D721Med (cell line): ENCODE data around the gene TTC9C.
"Not testable (repeated sequence)": the region's sequence is repeated elsewhere in the genome, so short reads cannot be mapped to it uniquely, and the experiment has no call there.

Experiments used
- DNase-seq: peaks from one replicate; pipeline ENCODE4 v3.0.0; 2011; ENCODE audit warnings: low spot score; ENCODE audit not compliant: insufficient read length
- FAIRE-seq: peaks from 2 replicates; lab custom pipeline; 2011; peaks lifted over from hg19 to GRCh38; lab: Jason Lieb, UNC
- CTCF ChIP-seq: IDR thresholded peaks from 2 replicates; pipeline ENCODE4 v1.5.1; 2012; ENCODE audit warnings: mild to moderate bottlenecking, control low read depth; ENCODE audit not compliant: insufficient read depth; ENCODE audit errors: missing control alignments

The TTC9C gene

GRCh38 chr11:62721994-62722393, 6.3 kb upstream of the TTC9C start:
- FAIRE-seq (no peak), DNase-seq (no peak)
- peak; percentile 14 for TF ChIP-seq CTCF

- FAIRE-seq = no peak
- no peak for DNase-seq
- no peak for TF ChIP-seq CTCF
Observed at GRCh38 chr11:62724171-62724570, 4.1 kb upstream of the TTC9C start.

- DNase-seq (no peak), FAIRE-seq (no peak)
- TF ChIP-seq CTCF = no peak
Observed at GRCh38 chr11:62725646-62726045, 2.6 kb upstream of the TTC9C start.

- TF ChIP-seq CTCF = no peak
- DNase-seq = no peak
- FAIRE-seq = no peak
Observed at GRCh38 chr11:62726156-62726914, 2.0 kb upstream of the TTC9C start.

GRCh38 chr11:62726915-62727164, 1.4 kb upstream of the TTC9C start:
- no peak for FAIRE-seq
- no peak for TF ChIP-seq CTCF
- no peak for DNase-seq

GRCh38 chr11:62727165-62727871, 968 bp upstream of the TTC9C start, which contains the start of gene HNRNPUL2:
TSS of gene HNRNPUL2 (minus strand) at chr11:62727457. CDS start at chr11:62727156, 301 bp downstream.
- DNase-seq (peak; percentile 78), FAIRE-seq (no peak)
- no peak for TF ChIP-seq CTCF

GRCh38 chr11:62727872-62728170, 465 bp upstream of the TTC9C start:
- FAIRE-seq (no peak), DNase-seq (no peak)
- TF ChIP-seq CTCF = no peak

- not testable (repeated sequence) for DNase-seq, FAIRE-seq
Observed at GRCh38 chr11:62730076-62730475, 1.8 kb downstream of the TTC9C start.
